ENCODE results near the gene NOTCH4. TPM values are rescaled to one million over a fixed set of nuclear protein-coding genes. Genes with fewer than 3 reads are reported as not detected.
"Not testable (repeated sequence)": the region's sequence is repeated elsewhere in the genome, so short reads cannot be mapped to it uniquely, and the experiment has no call there.

NOTCH4 gene
- total RNA-seq, 1 experiment from 2014 or later, result 2.3 TPM

DNA sequence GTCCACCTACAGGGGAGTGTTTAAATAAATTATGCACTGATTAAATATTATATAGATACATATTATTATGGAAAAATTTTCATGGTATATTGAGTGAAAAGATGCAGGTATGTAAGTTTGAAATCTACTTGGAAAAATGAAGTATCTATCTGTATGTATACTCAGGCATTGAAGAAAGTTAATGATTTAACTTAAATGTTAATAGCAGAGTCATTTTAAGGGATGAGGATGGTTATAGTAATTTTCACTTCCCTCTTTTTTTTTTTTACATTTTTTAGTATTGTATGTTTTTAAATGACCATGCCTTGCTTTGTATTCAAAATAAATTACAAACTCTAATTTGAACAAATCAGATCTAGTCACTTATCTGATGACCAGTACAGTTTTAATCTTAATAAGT lies 43.2 kb upstream of the NOTCH4 start:
- Mint-ChIP-seq H3K9me3 (peaks cover 11 to 26% of the 10 kb centered on the region in 2 experiments; a peak in 4 of 5 replicates), H3K4me3 (no peak overlapping the region), H3K4me1 (no peaks in the 10 kb centered on the region), H3K36me3 (ENCODE audit: insufficient read depth in 1 of 3, low read depth in 3 of 3) (peaks cover 5 to 57% (median 10%) of the 10 kb centered on the region in 3 experiments; a peak in 6 of 7 replicates), H3K27me3 (ENCODE audit: low read depth) (no peaks in the 10 kb centered on the region), H3K27ac (no peak overlapping the region)
- no peak overlapping the region for H2BK12ac ChIP-seq (ENCODE audit: insufficient read length, low read depth, low read length)
- no peaks in the 10 kb centered on the region for H3K9me3 ChIP-seq (ENCODE audit: control insufficient read depth, low read depth, low read length)
- H2AFZ ChIP-seq (ENCODE audit: low read length), result no peak overlapping the region
- no peak overlapping the region for H4K5ac ChIP-seq (ENCODE audit: insufficient read length, low read depth, low read length)
- H3K4me1 ChIP-seq (ENCODE audit: insufficient read depth, low read length), result no peaks in the 10 kb centered on the region
- no peaks in the 10 kb centered on the region for H4K20me1 ChIP-seq (ENCODE audit: control insufficient read depth, insufficient read depth, insufficient read length)
- H3K56ac ChIP-seq (ENCODE audit: insufficient read length, low read depth, low read length), result no peak overlapping the region
- no peak overlapping the region for H4K8ac ChIP-seq (replicated peaks; ENCODE audit: insufficient read length, low read depth, low read length)
- no peak overlapping the region for H3K23ac ChIP-seq (ENCODE audit: insufficient read length, low read depth, low read length)
- no peak overlapping the region for H3K4me2 ChIP-seq (ENCODE audit: insufficient read depth, insufficient read length, low read length)
- H3K4ac ChIP-seq (ENCODE audit: low read depth, low read length), result no peak overlapping the region
- no peak overlapping the region for H2BK20ac ChIP-seq (ENCODE audit: low read depth, low read length, poor library complexity, severe bottlenecking)
- no peaks in the 10 kb centered on the region for H3K79me1 ChIP-seq (ENCODE audit: insufficient read depth, low read depth, low read length, poor library complexity, severe bottlenecking)
- H3K14ac ChIP-seq (ENCODE audit: insufficient read depth, low read length), result no peak overlapping the region
- no peak overlapping the region for H3K9ac ChIP-seq (ENCODE audit: extremely low read depth, insufficient read length, low read length)
- no peak overlapping the region for H2BK5ac ChIP-seq (ENCODE audit: insufficient read length, low read length)
- H3K27me3 ChIP-seq (ENCODE audit: insufficient read depth, low read length), result no peaks in the 10 kb centered on the region
- no peak overlapping the region for H2BK15ac ChIP-seq (ENCODE audit: low read depth, low read length)
- no peak overlapping the region for H3K18ac ChIP-seq (ENCODE audit: insufficient read length, low read depth, low read length)
- no peak overlapping the region for H2BK120ac ChIP-seq (ENCODE audit: low read depth, low read length, poor library complexity, severe bottlenecking)
- H2AK5ac ChIP-seq (ENCODE audit: insufficient read length, low read length), result no peak overlapping the region
- no peak for DNase-seq
- no peak overlapping the region for H4K91ac ChIP-seq (ENCODE audit: insufficient read length, low read depth, low read length)
- no peaks in the 10 kb centered on the region for H3K79me2 ChIP-seq (ENCODE audit: insufficient read depth, low read length)
- no peaks in the 10 kb centered on the region for H3K23me2 ChIP-seq (ENCODE audit: insufficient read length, low read depth, low read length, poor library complexity, severe bottlenecking)
- TF ChIP-seq CTCF (conservative IDR thresholded peaks at IDR 0.05), result no peak
- no peak overlapping the region for H3T11ph ChIP-seq (ENCODE audit: low read length)
- no peak overlapping the region for H3K27ac ChIP-seq (ENCODE audit: insufficient read length, low read depth, low read length)

DNA sequence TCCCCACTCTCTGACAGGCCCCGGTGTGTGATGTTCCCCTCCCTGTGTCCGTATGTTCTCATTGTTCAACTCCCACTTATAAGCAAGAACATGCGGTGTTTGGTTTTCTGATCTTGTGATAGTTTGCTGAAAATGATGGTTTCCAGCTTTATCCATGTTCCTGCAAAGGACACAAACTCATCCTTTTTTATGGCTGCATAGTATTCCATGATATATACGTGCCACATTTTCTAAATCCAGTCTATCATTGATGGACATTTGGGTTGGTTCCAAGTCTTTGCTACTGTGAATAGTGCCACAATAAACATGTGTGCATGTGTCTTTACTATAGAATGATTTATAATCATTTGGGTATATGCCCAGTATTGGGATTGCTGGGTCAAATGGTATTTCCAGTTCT lies 33.4 kb upstream of the NOTCH4 start:
- H2AK5ac ChIP-seq (ENCODE audit: insufficient read length, low read length); H2BK12ac ChIP-seq (ENCODE audit: insufficient read length, low read depth, low read length); H3T11ph ChIP-seq (ENCODE audit: low read length); H3K4me1 ChIP-seq (ENCODE audit: insufficient read depth, low read length); H2BK5ac ChIP-seq (ENCODE audit: insufficient read length, low read length); H3K27ac Mint-ChIP-seq; H3K27me3 ChIP-seq (ENCODE audit: insufficient read depth, low read length); H4K20me1 ChIP-seq (ENCODE audit: control insufficient read depth, insufficient read depth, insufficient read length); H3K79me1 ChIP-seq (ENCODE audit: insufficient read depth, low read depth, low read length, poor library complexity, severe bottlenecking); H4K5ac ChIP-seq (ENCODE audit: insufficient read length, low read depth, low read length); H3K27ac ChIP-seq (ENCODE audit: insufficient read length, low read depth, low read length); H3K4me3 Mint-ChIP-seq; H3K9ac ChIP-seq (ENCODE audit: extremely low read depth, insufficient read length, low read length); H3K79me2 ChIP-seq (ENCODE audit: insufficient read depth, low read length); H2BK120ac ChIP-seq (ENCODE audit: low read depth, low read length, poor library complexity, severe bottlenecking); H2AFZ ChIP-seq (ENCODE audit: low read length); H3K23me2 ChIP-seq (ENCODE audit: insufficient read length, low read depth, low read length, poor library complexity, severe bottlenecking); H2BK15ac ChIP-seq (ENCODE audit: low read depth, low read length); H3K27me3 Mint-ChIP-seq (ENCODE audit: low read depth); H2BK20ac ChIP-seq (ENCODE audit: low read depth, low read length, poor library complexity, severe bottlenecking); DNase-seq; H3K56ac ChIP-seq (ENCODE audit: insufficient read length, low read depth, low read length); H3K23ac ChIP-seq (ENCODE audit: insufficient read length, low read depth, low read length); H3K4ac ChIP-seq (ENCODE audit: low read depth, low read length); H3K9me3 ChIP-seq (ENCODE audit: control insufficient read depth, low read depth, low read length); H3K18ac ChIP-seq (ENCODE audit: insufficient read length, low read depth, low read length); H3K4me2 ChIP-seq (ENCODE audit: insufficient read depth, insufficient read length, low read length); H3K14ac ChIP-seq (ENCODE audit: insufficient read depth, low read length); H4K8ac ChIP-seq (replicated peaks; ENCODE audit: insufficient read length, low read depth, low read length); H4K91ac ChIP-seq (ENCODE audit: insufficient read length, low read depth, low read length): not testable (repeated sequence)
- Mint-ChIP-seq H3K9me3 (peaks cover 13 to 19% of the 10 kb centered on the region in 2 experiments; a peak in 4 of 5 replicates), H3K36me3 (ENCODE audit: insufficient read depth in 1 of 3, low read depth in 3 of 3) (peaks cover 0 to 21% (median 10%) of the 10 kb centered on the region in 3 experiments; a peak in 5 of 7 replicates), H3K4me1 (peaks cover 12 to 21% of the 10 kb centered on the region in 2 experiments)
- WGBS (ENCODE audit: extremely low coverage, insufficient read length, low lambda C conversion rate), result no CpG with 5 or more reads among the region's 4 CpGs

Data from H9 (cell line).